ENCODE measurements around the gene DNMBP. TPM values are rescaled to one million over a fixed set of nuclear protein-coding genes. Genes with fewer than 3 reads are reported as not detected.
"Not testable (repeated sequence)": the region's sequence is repeated elsewhere in the genome, so short reads cannot be mapped to it uniquely, and the experiment has no call there.

The DNMBP gene
- total and polyA plus RNA-seq, 8 donors = 8.5 to 44.6 (median 34.7) TPM

- intact Hi-C loops (cut with DNase I; ENCODE audit: low total_unique reads) = no loop called here
- TF ChIP-seq CTCF (IDR thresholded peaks at IDR 0.05) (no peak), POLR2A (IDR thresholded peaks at IDR 0.05) (no peak), EP300 (IDR thresholded peaks at IDR 0.05) (no peak), POLR2AphosphoS5 (IDR thresholded peaks at IDR 0.05) (no peak)
- Histone ChIP-seq H3K4me3 (no peak overlapping the region), H3K9me3 (no peaks in the 10 kb centered on the region), H3K4me1 (peaks cover 10 to 16% (median 14%) of the 10 kb centered on the region in 4 donors), H3K27me3 (no peaks in the 10 kb centered on the region), H3K27ac (peak overlapping the region in 2 of 5 donors; percentile 17 to 46), H3K36me3 (no peaks in the 10 kb centered on the region)
- peak in 1 of 2 donors; percentile 64 for DNase-seq
- WGBS, 5 donors = 13 to 32% (median 24%) methylated on average over 3 of the region's 3 CpGs
Measured at GRCh38 chr10:100019787-100020141, 10.0 kb upstream of the DNMBP start.

GRCh38 chr10:100014071-100014762 is 4.5 kb upstream of the DNMBP start:
- H3K27me3 ChIP-seq = no peaks in the 10 kb centered on the region
- no peak overlapping the region for H3K27ac ChIP-seq
- peaks cover 5 to 10% (median 7%) of the 10 kb centered on the region in 4 donors for H3K4me1 ChIP-seq
- 68 to 84% (median 74%) methylated on average over 5 of the region's 5 CpGs for WGBS, 5 donors
- no peaks in the 10 kb centered on the region for H3K36me3 ChIP-seq
- H3K4me3 ChIP-seq = no peak overlapping the region
- intact Hi-C loops (cut with DNase I; ENCODE audit: low total_unique reads) = no loop called here
- TF ChIP-seq POLR2A (IDR thresholded peaks at IDR 0.05) = no peak
- no peak for TF ChIP-seq CTCF (IDR thresholded peaks at IDR 0.05)
- no peak for TF ChIP-seq EP300 (IDR thresholded peaks at IDR 0.05)
- no peak for TF ChIP-seq POLR2AphosphoS5 (IDR thresholded peaks at IDR 0.05)
- H3K9me3 ChIP-seq = no peaks in the 10 kb centered on the region
- DNase-seq = no peak

- DNase-seq = no peak
- Histone ChIP-seq H3K4me3 (no peak overlapping the region), H3K9me3 (no peaks in the 10 kb centered on the region), H3K27ac (no peak overlapping the region), H3K27me3 (no peaks in the 10 kb centered on the region), H3K4me1 (peaks cover 10 to 15% (median 13%) of the 10 kb centered on the region in 4 donors), H3K36me3 (no peaks in the 10 kb centered on the region)
- 74 to 100% (median 86%) methylated on average over 1 of the region's 1 CpG for WGBS, 5 donors
- intact Hi-C loops (cut with DNase I; ENCODE audit: low total_unique reads) = no loop called here
- TF ChIP-seq CTCF (IDR thresholded peaks at IDR 0.05) (no peak), EP300 (IDR thresholded peaks at IDR 0.05) (no peak), POLR2AphosphoS5 (IDR thresholded peaks at IDR 0.05) (no peak), POLR2A (IDR thresholded peaks at IDR 0.05) (no peak)
Measured at GRCh38 chr10:100013621-100014020, 3.9 kb upstream of the DNMBP start.

- H3K4me3 ChIP-seq; H3K36me3 ChIP-seq; DNase-seq; H3K27ac ChIP-seq; H3K9me3 ChIP-seq; H3K27me3 ChIP-seq; intact Hi-C loops (cut with DNase I; ENCODE audit: low total_unique reads): not testable (repeated sequence)
- WGBS, 5 donors = 91 to 94% (median 93%) methylated on average over 20 of the region's 20 CpGs
- peaks cover 26 to 32% (median 29%) of the 10 kb centered on the region in 4 donors for H3K4me1 ChIP-seq
Measured at GRCh38 chr10:100011906-100012305, 2.2 kb upstream of the DNMBP start.

GRCh38 chr10:100009283-100009792 is 409 bp downstream of the DNMBP start:
- H3K4me1 ChIP-seq = peaks cover 26 to 54% (median 43%) of the 10 kb centered on the region in 4 donors
- DNase-seq = peak in 1 of 2 donors; percentile 61

More at GRCh38 chr10:100009283-100009792, 409 bp downstream of the DNMBP start:
- Histone ChIP-seq H3K27me3 (no peaks in the 10 kb centered on the region), H3K36me3 (no peaks in the 10 kb centered on the region), H3K4me3 (peak overlapping the region; percentile 65 to 75 (median 70)), H3K27ac (peak overlapping the region; percentile 79 to 89 (median 86)), H3K9me3 (no peaks in the 10 kb centered on the region)
- intact Hi-C loops (cut with DNase I; ENCODE audit: low total_unique reads) = no loop called here
- WGBS, 5 donors = 0 to 1% (median 0%) methylated on average over 16 to 45 of the region's 45 CpGs
- no peak for TF ChIP-seq EP300 (IDR thresholded peaks at IDR 0.05)
- peak in 2 of 7 experiments; percentile 21 to 41 for TF ChIP-seq CTCF (IDR thresholded peaks at IDR 0.05)
- no peak for TF ChIP-seq POLR2AphosphoS5 (IDR thresholded peaks at IDR 0.05)

All from stomach (tissue), 9 donors.